ENCODE measurements around the gene FLVCR2.

Gene FLVCR2

GRCh38 chr14:75559451-75560222 lies 18.8 kb upstream of the FLVCR2 start (continued):
- TF ChIP-seq ZNF10 (tag by site-specific recombination; IDR thresholded peaks at IDR 0.05) (no peak), OSR2 (tag by site-specific recombination; IDR thresholded peaks at IDR 0.05) (no peak), ELK4 (IDR thresholded peaks at IDR 0.05; ENCODE audit: borderline replicate concordance, low read depth, low read length) (no peak)

- H3K36me3 ChIP-seq (ENCODE audit: control insufficient read depth in 2 of 2, insufficient read depth in 1 of 2, low read length in 2 of 2): no peaks in the 10 kb centered on the region
- H3K27ac ChIP-seq (ENCODE audit: extremely low read depth, low read depth, low read length): no peak overlapping the region
- no peaks in the 10 kb centered on the region for H3K9me3 ChIP-seq (ENCODE audit: control insufficient read depth, insufficient read depth, low read depth, low read length)
- ChIA-PET CTCF (interaction anchor here (0.6 to 5.0 kb wide), 48 partner anchors 9 to 754 kb away, joined by 3 to 51 read pairs (median 4); partner anchors contain the start of genes BATF, ERG28 and TTLL5), POLR2A (interaction anchor here (0.8 to 1.2 kb wide), 2 partner anchors 46 to 100 kb away, joined by 3 to 6 read pairs; partner anchors contain the start of genes ERG28 and TTLL5)
- no peaks in the 10 kb centered on the region for H3K4me1 ChIP-seq (ENCODE audit: control insufficient read depth, insufficient read depth, low read length)
- H3K4me3 ChIP-seq (ENCODE audit: low read depth, low read length): no peak overlapping the region
- TF ChIP-seq PATZ1 (tag by site-specific recombination; IDR thresholded peaks at IDR 0.05) (0 out of 2 replicates have a peak, but pooled peaks have one; percentile 16), RBAK (tag by site-specific recombination; IDR thresholded peaks at IDR 0.05) (no peak), ZEB2 (tag by site-specific recombination; IDR thresholded peaks at IDR 0.05) (0 out of 2 replicates have a peak, but pooled peaks have one; percentile 49), ZNF18 (tag by site-specific recombination; IDR thresholded peaks at IDR 0.05) (no peak), ZBTB44 (tag by site-specific recombination; IDR thresholded peaks at IDR 0.05) (no peak), PRDM1 (tag by site-specific recombination; IDR thresholded peaks at IDR 0.05) (0 out of 2 replicates have a peak, but pooled peaks have one; percentile 23), ZBTB17 (tag by site-specific recombination; IDR thresholded peaks at IDR 0.05) (0 out of 2 replicates have a peak, but pooled peaks have one; percentile 17), REST (tag by site-specific recombination; IDR thresholded peaks at IDR 0.05) (no peak), ZNF600 (tag by site-specific recombination; IDR thresholded peaks at IDR 0.05) (peak; percentile 52; the same call in 1 of the 2 replicates), ZNF654 (tag by site-specific recombination; IDR thresholded peaks at IDR 0.05; ENCODE audit: low read depth) (peak; percentile 93), IKZF3 (tag by site-specific recombination; IDR thresholded peaks at IDR 0.05) (peak; percentile 84), SP7 (tag by site-specific recombination; IDR thresholded peaks at IDR 0.05) (0 out of 2 replicates have a peak, but pooled peaks have one; percentile 23), ZXDB (tag by site-specific recombination; IDR thresholded peaks at IDR 0.05) (0 out of 2 replicates have a peak, but pooled peaks have one; percentile 25), PRDM6 (tag by site-specific recombination; IDR thresholded peaks at IDR 0.05) (no peak), YY2 (tag by site-specific recombination; IDR thresholded peaks at IDR 0.05) (no peak), CTCF (tag by site-specific recombination; IDR thresholded peaks at IDR 0.05) (peak; percentile 55)
These were observed 17.4 kb upstream of the FLVCR2 start for GRCh38 chr14:75561013-75561432.

All from HEK293 (cell line).